GM11168 (cell line): ENCODE results near the gene SLAMF8.

Experiments
- in situ Hi-C: fragments of 300-500 bp; cut with MboI; formaldehyde crosslinking; loops from one replicate; pipeline ENCODE4 v1.12.0; 2022; ENCODE audit warnings: low sequenced_read_pairs; ENCODE audit not compliant: unreplicated experiment

The SLAMF8 gene

GRCh38 chr1:159866905-159867663 is 40.4 kb downstream of the SLAMF8 start:
- in situ Hi-C loops = no loop called here

GRCh38 chr1:159867664-159868026 is 41.0 kb downstream of the SLAMF8 start:
- in situ Hi-C loops = no loop called here

DNA sequence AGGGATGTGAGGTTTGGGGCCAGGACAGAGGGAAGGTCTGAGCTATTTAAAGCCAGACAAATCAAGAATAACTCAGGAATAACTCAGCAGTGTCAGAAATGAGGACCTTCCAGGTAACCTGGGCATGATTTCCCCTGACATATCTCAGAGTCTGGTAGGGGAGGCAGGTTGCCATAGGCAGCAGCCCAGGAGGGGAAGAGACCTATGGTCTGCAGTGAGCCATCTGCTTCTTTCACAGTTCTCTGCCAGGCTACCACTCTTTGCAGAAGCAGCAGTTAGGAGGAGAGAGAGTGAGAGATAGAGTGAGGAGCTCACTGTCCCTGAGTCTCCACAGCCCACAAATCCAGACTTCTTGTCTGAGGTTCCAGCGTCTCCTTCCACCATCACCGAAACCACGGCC is 42.1 kb downstream of the SLAMF8 start:
- in situ Hi-C loops = no loop called here

GRCh38 chr1:159869173-159869572 is 42.5 kb downstream of the SLAMF8 start:
- in situ Hi-C loops = no loop called here

- in situ Hi-C loops = no loop called here
Measured at GRCh38 chr1:159869607-159870006, 42.9 kb downstream of the SLAMF8 start.

- in situ Hi-C loops = no loop called here
Measured at GRCh38 chr1:159870704-159871103, 44.0 kb downstream of the SLAMF8 start.

DNA sequence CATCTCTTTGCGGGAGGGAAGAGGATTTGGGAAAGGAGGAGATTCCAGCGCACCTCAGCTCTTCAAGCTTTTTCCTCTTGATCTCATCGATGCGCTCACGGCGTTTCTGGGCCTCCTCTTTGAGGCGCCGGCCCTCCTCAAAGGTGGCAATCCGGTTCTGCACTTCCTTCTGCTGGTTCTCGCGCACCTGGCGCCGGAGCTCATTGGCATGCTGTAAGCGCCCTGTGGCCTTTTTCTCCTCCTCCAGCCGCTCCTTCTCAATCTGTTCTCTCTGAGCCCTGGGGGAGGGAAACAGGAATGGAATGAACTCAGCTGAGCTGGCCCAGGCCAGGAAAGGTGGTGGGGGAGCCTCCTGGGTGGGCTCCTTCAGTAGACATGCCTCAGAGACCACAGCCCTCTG is 46.2 kb downstream of the SLAMF8 start:
- in situ Hi-C loops = no loop called here

DNA sequence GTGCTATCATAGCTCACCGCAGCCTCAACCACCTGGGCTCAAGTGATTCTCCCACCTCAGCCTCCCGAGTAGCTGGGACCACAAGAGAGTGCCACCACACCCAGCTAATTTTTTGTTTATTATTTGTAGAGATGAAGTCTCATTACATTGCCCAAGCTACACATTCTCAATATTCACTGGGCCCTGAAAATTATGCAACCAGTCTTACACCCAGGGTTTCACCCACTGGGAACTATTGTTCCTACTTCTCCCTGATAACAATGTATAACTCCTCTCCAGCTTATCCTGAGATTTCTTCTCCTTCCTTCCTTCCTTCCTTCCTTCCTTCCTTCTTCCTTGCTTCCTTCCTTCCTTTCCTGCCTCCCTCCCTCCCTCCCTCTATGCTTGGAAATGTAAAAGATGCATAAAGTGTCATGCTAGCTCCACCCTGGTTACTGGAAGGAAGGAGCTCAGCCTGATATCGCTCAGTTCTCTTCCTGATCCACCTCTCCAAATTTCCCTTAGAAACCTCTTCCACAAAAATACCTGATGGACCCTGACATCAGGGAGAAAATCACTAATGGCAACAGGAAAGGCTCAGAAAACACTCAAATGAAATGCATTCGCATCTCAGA is 47.0 kb downstream of the SLAMF8 start:
- in situ Hi-C loops = no loop called here

DNA sequence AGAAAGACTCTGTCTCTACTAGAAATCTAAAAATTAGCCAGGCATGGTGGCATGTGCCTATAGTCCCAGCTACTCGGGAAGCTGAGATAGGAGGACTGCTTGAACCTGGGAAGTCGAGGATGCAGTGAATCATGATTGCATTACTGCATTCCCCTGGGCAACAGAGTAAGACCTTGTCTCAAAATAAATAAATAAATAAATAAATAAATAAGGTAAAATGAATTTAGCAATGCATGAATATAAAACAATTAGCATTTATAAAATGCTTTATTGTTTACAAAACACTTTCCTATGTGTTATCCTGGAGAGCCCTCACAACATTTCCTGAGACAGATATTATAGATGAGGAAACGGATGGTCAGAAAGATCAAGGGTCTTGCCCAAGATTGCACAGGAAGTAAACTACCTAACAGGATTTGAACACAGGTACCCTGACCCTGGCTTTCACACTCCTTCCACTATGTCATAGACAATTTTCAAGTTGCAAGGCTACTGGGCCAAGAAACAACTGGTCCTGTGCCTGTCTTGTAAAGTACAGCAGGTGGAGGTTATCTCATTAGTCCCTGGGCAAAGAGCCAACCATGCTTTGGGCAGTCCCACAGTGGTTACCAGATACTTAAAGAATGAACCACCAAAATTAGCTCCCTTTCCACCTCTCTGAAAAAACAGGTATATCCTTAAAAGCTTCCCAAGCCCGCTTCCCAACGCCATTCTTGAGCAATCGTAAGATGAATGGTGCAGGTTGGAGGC is 51.2 kb downstream of the SLAMF8 start:
- in situ Hi-C loops = no loop called here

DNA sequence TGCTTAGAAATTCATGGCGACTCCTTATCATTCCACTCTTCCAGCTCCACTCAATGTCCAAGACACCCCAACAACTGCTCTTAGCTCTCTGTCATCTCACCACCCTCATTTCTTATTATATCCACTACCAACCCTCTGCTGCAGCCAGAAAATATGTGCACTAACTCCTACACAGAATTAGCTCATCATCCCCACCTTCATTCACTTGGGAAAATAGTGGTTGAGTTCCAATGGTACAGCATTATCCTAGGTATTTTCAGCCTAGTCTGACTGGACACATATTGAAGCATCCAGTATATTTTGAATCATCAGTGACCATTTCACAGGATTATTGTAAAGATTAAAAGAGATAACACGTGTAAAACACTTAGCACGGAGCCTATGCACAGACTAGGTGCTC is 52.5 kb downstream of the SLAMF8 start:
- in situ Hi-C loops = no loop called here

DNA sequence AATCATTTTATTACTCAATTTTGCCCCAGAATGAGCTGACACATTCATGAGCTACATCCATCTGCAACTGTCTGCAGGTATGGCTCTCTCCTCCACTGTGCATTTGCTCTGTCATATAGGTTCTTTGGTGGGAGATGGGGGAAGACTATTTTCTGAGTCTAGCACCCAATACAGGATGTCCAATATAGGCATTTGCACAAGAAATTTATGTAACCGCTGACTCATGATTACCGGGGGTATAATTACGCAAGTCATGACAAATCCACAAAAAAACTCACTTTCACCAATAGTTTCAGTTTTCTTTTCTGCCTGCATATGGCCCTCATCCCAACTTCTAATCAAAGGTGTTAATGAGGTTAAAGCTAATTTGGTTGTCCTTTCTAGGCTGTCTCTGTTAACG is 53.3 kb downstream of the SLAMF8 start:
- in situ Hi-C loops = no loop called here

DNA sequence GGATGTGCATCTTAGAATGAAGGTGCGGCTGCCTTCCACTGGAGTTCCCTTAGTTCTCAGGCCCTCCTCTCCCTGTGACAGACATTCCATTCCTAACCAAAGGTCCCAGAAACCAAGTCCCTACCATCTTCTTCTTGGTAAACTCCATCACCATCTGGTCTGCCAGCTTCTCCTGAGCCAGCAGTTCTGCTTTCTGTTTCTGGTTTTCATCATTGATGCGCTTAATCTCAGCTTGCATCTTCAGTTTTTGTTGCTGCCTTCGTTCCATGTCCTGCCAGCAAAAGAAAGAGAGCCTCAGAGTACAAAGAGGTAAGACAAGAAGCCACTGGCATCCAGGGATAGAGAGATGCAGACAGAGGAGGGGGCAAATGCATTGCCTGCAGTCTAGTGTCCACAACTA is 53.8 kb downstream of the SLAMF8 start:
- in situ Hi-C loops = no loop called here

DNA sequence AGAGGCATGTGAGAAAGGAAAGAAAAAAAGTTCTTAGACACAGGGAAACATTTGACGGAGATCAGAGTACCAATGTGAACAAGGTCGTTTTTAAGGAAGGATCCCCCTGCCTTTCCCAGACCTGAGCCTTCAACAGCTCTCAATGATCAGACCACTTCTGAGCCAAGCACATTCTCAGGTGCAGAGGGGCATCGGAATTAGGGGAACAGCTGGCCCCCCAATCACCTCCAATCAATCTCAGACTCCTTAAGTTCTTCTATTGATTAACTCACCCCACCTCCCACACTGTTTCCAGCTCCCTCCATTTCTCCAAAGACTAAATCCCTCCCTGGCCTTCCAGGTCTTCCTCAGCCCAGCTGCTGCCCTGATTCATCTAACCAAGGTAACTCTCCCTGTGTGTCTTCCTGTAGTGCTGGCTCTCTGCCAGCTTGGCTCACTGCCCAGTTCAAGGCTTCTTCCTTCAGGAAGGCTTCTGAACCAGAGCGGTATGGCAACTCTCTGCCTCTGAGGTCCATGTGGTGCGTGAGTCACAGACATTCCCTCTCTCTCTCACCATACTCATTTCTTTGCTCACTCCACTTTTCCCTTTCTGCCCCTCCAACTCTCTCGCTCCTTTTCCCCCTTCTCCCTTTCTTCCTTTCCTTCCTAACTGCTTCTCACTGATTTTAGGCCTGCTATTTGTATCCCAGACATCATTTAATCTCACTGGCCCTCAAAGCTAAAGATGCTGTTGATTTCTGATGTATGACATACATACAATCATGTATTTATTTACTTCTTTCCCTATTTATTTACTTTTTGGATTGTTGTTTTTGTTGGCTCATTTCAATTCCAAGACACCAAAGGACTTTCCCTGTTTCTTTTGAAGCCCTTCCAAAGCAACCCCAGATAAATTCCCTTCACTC is 55.2 kb downstream of the SLAMF8 start:
- in situ Hi-C loops = no loop called here

GRCh38 chr1:159882527-159882862 is 55.8 kb downstream of the SLAMF8 start:
- in situ Hi-C loops = no loop called here

GRCh38 chr1:159883134-159883533 is 56.5 kb downstream of the SLAMF8 start:
- in situ Hi-C loops = no loop called here

- in situ Hi-C loops = no loop called here
Measured at GRCh38 chr1:159884296-159884695, 57.6 kb downstream of the SLAMF8 start.
